Neural cell (in vitro differentiated cells): ENCODE results near the gene GLT8D2.

ENCODE experiments used
- CTCF ChIP-seq: fragments of 450-650 bp; IDR thresholded peaks from 2 replicates; pipeline ENCODE4 v1.5.1; 2014; ENCODE audit warnings: antibody characterized with exemption, mild to moderate bottlenecking, moderate library complexity; ENCODE audit not compliant: poor library complexity, severe bottlenecking
- EZH2 ChIP-seq: fragments of 200-600, 300-800 bp; shearing (Covaris generic), sonication (generic); IDR thresholded peaks from 2 replicates; pipeline ENCODE4 v1.6.1; 2014; ENCODE audit warnings: antibody characterized with exemption, low read length, borderline replicate concordance, mild to moderate bottlenecking; ENCODE audit not compliant: insufficient read depth, poor library complexity, severe bottlenecking
- POLR2AphosphoS5 ChIP-seq: IDR thresholded peaks from 2 replicates; pipeline ENCODE4 v1.6.1; 2012
- RAD21 ChIP-seq: fragments of 450-650 bp; conservative IDR thresholded peaks from 2 replicates; pipeline ENCODE4 v1.6.1; 2014; ENCODE audit warnings: antibody characterized with exemption, mild to moderate bottlenecking, moderate library complexity
- REST ChIP-seq: IDR thresholded peaks from 2 replicates; pipeline ENCODE4 v1.6.1; 2012; ENCODE audit warnings: borderline replicate concordance
- SMC3 ChIP-seq: fragments of 450-650 bp; conservative IDR thresholded peaks from 2 replicates; pipeline ENCODE4 v1.6.1; 2014; ENCODE audit warnings: antibody characterized with exemption, mild to moderate bottlenecking, moderate library complexity; ENCODE audit not compliant: poor library complexity
- TAF1 ChIP-seq: IDR thresholded peaks from 2 replicates; pipeline ENCODE4 v1.6.1; 2012; ENCODE audit warnings: low read depth

GRCh38 chr12:103973909-103974308, 76.1 kb downstream of the GLT8D2 start:
- no peak for TF ChIP-seq EZH2
- no peak for TF ChIP-seq CTCF
- TF ChIP-seq REST = no peak
- no peak for TF ChIP-seq RAD21
- no peak for TF ChIP-seq SMC3
- TF ChIP-seq POLR2AphosphoS5 = no peak
- TF ChIP-seq TAF1 = no peak
